Measurements from ENCODE around the gene CDK6. TPM values are rescaled to one million over a fixed set of nuclear protein-coding genes. Genes with fewer than 3 reads are reported as not detected.

The CDK6 gene
- total and polyA plus RNA-seq, 2 of the 8 experiments (the other 6 are each of a cell fraction or from before 2014, with no cell fraction given): 5.9 to 18.9 TPM

GRCh38 chr7:92781117-92781720, 55.2 kb downstream of the CDK6 start:
- no peak overlapping the region for H3K18ac ChIP-seq (ENCODE audit: extremely low read depth, low read length)
- ChIA-PET CTCF (ENCODE audit: partially characterized antibody) (interaction anchor here (0.6 to 1.7 kb wide), 3 partner anchors 43 to 68 kb away, joined by 3 to 4 read pairs (median 3); no protein-coding TSS in a partner anchor), POLR2A (ENCODE audit: partially characterized antibody) (no interaction called here)
- H2BK20ac ChIP-seq (ENCODE audit: low read length): no peak overlapping the region
- H2AK5ac ChIP-seq (ENCODE audit: low read depth, low read length): no peak overlapping the region
- H2BK12ac ChIP-seq (ENCODE audit: low read depth, low read length): no peak overlapping the region
- H3K23ac ChIP-seq (ENCODE audit: insufficient read length): no peak overlapping the region
- 0 out of 4 replicates have a peak, but pooled peaks cover 0 to 3% of the 10 kb centered on the region in 2 experiments for H3K9me3 ChIP-seq (ENCODE audit: insufficient read depth in 2 of 2, low read depth in 1 of 2, low read length in 1 of 2)
- WGBS, 2 experiments (ENCODE audit: extremely low coverage in 1 of 2, insufficient coverage in 1 of 2, insufficient read length in 1 of 2, insufficient replicate concordance in 2 of 2, low coverage in 1 of 2, low lambda C conversion rate in 2 of 2, missing lambda C conversion rate in 1 of 2): 85% methylated on average over 3 of the region's 3 CpGs; no CpG with 5 or more reads in 1 of the 2 experiments
- 0 out of 4 replicates have a peak, but pooled peaks cover 0 to 7% of the 10 kb centered on the region in 2 experiments for H3K79me2 ChIP-seq (ENCODE audit: control insufficient read depth in 1 of 2, insufficient read depth in 2 of 2, low read length in 2 of 2)
- H3K56ac ChIP-seq (replicated peaks; ENCODE audit: insufficient read length, low read depth, low read length): no peak overlapping the region
- H3K27me3 ChIP-seq (replicated peaks in 1 of 4; ENCODE audit: control insufficient read depth in 3 of 4, extremely low read depth in 1 of 4, insufficient read depth in 3 of 4, low read length in 3 of 4): no peaks in the 10 kb centered on the region
- H3K36me3 ChIP-seq (ENCODE audit: control insufficient read depth in 2 of 4, insufficient read depth in 4 of 4, low read length in 3 of 4): no peaks in the 10 kb centered on the region; a peak in 1 of 8 replicates
- no peaks in the 10 kb centered on the region for H4K20me1 ChIP-seq (replicated peaks in 1 of 2; ENCODE audit: control insufficient read depth in 1 of 2, insufficient read depth in 2 of 2, low read length in 2 of 2)
- no peak overlapping the region for H2AFZ ChIP-seq (ENCODE audit: low read length)
- no peak overlapping the region; the same call in 1 of the 2 replicates for H2BK15ac ChIP-seq (ENCODE audit: low read length)
- no peak overlapping the region for H3K4me2 ChIP-seq (ENCODE audit: insufficient read depth in 1 of 2, low read depth in 2 of 2, low read length in 2 of 2)
- no peak for FAIRE-seq
- H4K5ac ChIP-seq (ENCODE audit: insufficient read length, low read depth, low read length): no peak overlapping the region
- TF ChIP-seq POLR2A (IDR thresholded peaks at IDR 0.05; ENCODE audit: control extremely low read depth in 1 of 2, low read depth in 2 of 2, low read length in 2 of 2): no peak
- TF ChIP-seq, protein P1, sequence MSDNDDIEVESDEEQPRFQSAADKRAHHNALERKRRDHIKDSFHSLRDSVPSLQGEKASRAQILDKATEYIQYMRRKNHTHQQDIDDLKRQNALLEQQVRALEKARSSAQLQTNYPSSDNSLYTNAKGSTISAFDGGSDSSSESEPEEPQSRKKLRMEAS (IDR thresholded peaks at IDR 0.05): no peak
- TF ChIP-seq CHD2 (IDR thresholded peaks at IDR 0.05; ENCODE audit: low read length): no peak
- no peak for TF ChIP-seq TEAD4 (IDR thresholded peaks at IDR 0.05; ENCODE audit: low read depth, low read length)
- no peak for TF ChIP-seq TAF7 (optimal IDR thresholded peaks at IDR 0.05; ENCODE audit: borderline replicate concordance, low read depth, low read length)
- no peak for TF ChIP-seq CREB1 (IDR thresholded peaks at IDR 0.05)
- TF ChIP-seq TCF12 (IDR thresholded peaks at IDR 0.05; ENCODE audit: low read depth, low read length): no peak
- TF ChIP-seq, protein P2, sequence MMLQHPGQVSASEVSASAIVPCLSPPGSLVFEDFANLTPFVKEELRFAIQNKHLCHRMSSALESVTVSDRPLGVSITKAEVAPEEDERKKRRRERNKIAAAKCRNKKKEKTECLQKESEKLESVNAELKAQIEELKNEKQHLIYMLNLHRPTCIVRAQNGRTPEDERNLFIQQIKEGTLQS (IDR thresholded peaks at IDR 0.05; ENCODE audit: insufficient read depth, low read depth, low read length): no peak
- no peak overlapping the region for H2BK120ac ChIP-seq (replicated peaks; ENCODE audit: low read depth, low read length)
- no peaks in the 10 kb centered on the region for H3K79me1 ChIP-seq (ENCODE audit: low read depth, low read length)
- no peak overlapping the region for H4K91ac ChIP-seq (replicated peaks; ENCODE audit: insufficient read length, low read length)
- no peak overlapping the region for H3K4me3 ChIP-seq (ENCODE audit: extremely low read depth in 1 of 4, insufficient read depth in 2 of 4, low read depth in 3 of 4, low read length in 4 of 4)
- H3K9ac ChIP-seq (replicated peaks in 1 of 4; ENCODE audit: extremely low read depth in 1 of 4, low read depth in 3 of 4, low read length in 3 of 4): no peak overlapping the region
- H3K4ac ChIP-seq (replicated peaks; ENCODE audit: insufficient read length, low read depth, low read length): no peak overlapping the region
- H4K8ac ChIP-seq (ENCODE audit: extremely low read depth, insufficient read depth, low read length): no peak overlapping the region
- H3K14ac ChIP-seq (ENCODE audit: insufficient read length): no peak overlapping the region
- no peak overlapping the region for H3K27ac ChIP-seq (ENCODE audit: low read depth, low read length)
- no peaks in the 10 kb centered on the region for H3K23me2 ChIP-seq (ENCODE audit: low read depth, low read length)
- no peak overlapping the region for H2BK5ac ChIP-seq (ENCODE audit: low read depth, low read length)
- H3K4me1 ChIP-seq (replicated peaks in 1 of 4; ENCODE audit: control insufficient read depth in 3 of 4, insufficient read depth in 4 of 4, low read length in 3 of 4): peaks cover 1 to 9% (median 6%) of the 10 kb centered on the region in 4 experiments; a peak in 3 of 7 replicates
- DNase-seq (ENCODE audit: low read depth in 1 of 2, low spot score in 2 of 2): no peak

All from H1 (cell line).